Mononuclear cell (primary cell): ENCODE results near the gene RXYLT1. TPM values are rescaled to one million over a fixed set of nuclear protein-coding genes. Genes with fewer than 3 reads are reported as not detected.
"Not testable (repeated sequence)": the region's sequence is repeated elsewhere in the genome, so short reads cannot be mapped to it uniquely, and the experiment has no call there.

Experiments
- H3K27me3 ChIP-seq: 2 replicates; pipeline ENCODE4 v1.6.0; 2011; ENCODE audit warnings: low read length, control low read depth; ENCODE audit not compliant: insufficient read depth
- H3K4me1 ChIP-seq: 2 replicates; pipeline ENCODE4 v1.5.1; 2011; ENCODE audit warnings: mild to moderate bottlenecking, low read length, control low read depth; ENCODE audit not compliant: insufficient read depth
- H3K4me3 ChIP-seq: 2 replicates; pipeline ENCODE4 v1.5.1; 2011; ENCODE audit warnings: mild to moderate bottlenecking, low read length, moderate library complexity
- H3K9me3 ChIP-seq: 2 replicates; pipeline ENCODE4 v1.5.1; 2011; ENCODE audit warnings: low read depth, mild to moderate bottlenecking, control low read depth, low read length
- total RNA-seq: library from RNA; depleted of rRNA; stranded (reverse); fragments of >200 nt; gene quantifications from one replicate; pipeline ENCODE4 v1.2.3, GENCODE V29; 2012

The RXYLT1 gene
- total RNA-seq, result 6.2 TPM

DNA sequence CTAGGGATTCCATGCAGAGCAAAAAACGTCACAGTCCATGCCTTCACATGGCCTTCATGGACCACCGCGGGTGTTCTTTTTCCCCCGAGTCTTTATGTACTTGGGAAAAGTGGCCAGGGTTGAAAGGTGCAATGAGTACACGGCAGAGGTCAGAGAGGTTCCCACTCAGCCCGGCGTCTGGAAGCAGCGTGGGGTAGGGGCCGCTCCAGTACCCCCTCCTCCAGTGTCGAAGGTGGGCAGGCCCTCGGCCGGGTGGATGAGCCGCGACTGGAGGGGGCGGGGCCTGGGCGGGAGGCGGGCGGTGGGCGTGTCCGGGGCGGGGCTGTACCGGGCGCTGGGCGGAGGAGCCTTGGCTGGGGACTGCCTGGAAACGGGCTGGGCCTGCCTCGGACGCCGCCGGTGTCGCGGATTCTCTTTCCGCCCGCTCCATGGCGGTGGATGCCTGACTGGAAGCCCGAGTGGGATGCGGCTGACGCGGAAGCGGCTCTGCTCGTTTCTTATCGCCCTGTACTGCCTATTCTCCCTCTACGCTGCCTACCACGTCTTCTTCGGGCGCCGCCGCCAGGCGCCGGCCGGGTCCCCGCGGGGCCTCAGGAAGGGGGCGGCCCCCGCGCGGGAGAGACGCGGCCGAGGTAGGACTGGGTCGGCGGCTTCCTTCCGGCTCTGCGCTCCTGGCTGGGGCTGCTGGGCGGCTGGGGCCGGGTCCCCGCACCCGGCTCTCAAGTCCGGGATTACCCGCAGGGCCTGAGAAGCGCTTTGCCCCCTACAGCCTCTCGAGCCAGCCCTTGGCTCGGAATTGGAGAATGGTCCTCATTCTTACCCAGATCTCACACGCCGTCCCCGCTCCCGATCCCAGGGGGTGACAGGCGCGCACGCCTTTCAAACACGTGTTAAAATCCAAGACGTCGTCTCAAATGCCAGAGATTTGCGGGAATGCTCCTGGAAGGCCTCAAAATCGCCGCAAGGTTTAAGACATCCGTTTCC lies at the start of gene RXYLT1:
Gene RXYLT1 (plus strand): TSS at position 412 of the 984 bp plus-strand sequence. CDS start 52 bp downstream, at position 464.
- H3K9me3 ChIP-seq, result no peaks in the 10 kb centered on the region
- H3K4me1 ChIP-seq, result peaks cover 10% of the 10 kb centered on the region
- peak within 1 kb of the TSS; percentile 83 for H3K4me3 ChIP-seq
- H3K27me3 ChIP-seq, result no peaks in the 10 kb centered on the region

GRCh38 chr12:63732779-63733178 lies 46.9 kb upstream of the RXYLT1 start:
- H3K9me3 ChIP-seq, H3K27me3 ChIP-seq, H3K4me1 ChIP-seq, H3K4me3 ChIP-seq: not testable (repeated sequence)

DNA sequence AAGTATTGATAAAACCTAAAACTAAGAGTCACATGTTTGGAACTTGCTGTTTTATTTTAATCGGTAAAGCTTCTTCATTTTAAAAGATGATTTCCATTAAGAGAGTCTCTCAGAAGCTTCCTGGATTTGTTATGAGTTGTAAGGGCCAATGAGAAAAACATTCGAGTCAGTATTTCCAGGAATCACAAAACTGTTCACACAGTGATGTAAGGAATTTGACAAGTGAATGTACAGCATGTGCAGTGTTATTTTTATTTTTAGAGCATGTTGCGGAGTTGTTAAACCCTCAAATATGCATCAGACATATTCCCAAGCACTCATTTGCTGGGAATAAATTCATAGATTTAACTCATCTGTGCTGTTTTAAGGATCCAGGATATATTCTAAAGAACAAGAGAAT lies 46.1 kb upstream of the RXYLT1 start:
- not testable (repeated sequence) for H3K4me3 ChIP-seq, H3K9me3 ChIP-seq, H3K4me1 ChIP-seq, H3K27me3 ChIP-seq

DNA sequence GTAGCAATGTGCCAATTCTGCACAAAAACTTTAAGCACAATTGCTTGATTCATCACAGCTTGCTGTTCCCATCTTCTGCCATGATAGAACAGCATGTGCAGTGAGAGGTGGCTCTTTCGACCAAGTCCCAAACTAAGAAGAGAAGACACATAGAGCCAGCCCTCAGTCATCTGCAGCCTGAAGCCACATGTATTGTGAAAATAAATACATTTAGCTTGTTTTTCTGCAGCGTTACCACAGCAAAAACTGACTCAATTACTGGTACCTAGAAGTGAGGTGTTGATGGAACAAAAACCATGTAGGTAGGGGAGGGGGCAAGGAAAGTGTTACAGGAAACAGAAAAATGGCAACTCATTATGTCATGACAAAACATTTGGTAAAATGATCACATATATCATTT lies 39.2 kb upstream of the RXYLT1 start:
- not testable (repeated sequence) for H3K4me3 ChIP-seq, H3K4me1 ChIP-seq, H3K9me3 ChIP-seq, H3K27me3 ChIP-seq

DNA sequence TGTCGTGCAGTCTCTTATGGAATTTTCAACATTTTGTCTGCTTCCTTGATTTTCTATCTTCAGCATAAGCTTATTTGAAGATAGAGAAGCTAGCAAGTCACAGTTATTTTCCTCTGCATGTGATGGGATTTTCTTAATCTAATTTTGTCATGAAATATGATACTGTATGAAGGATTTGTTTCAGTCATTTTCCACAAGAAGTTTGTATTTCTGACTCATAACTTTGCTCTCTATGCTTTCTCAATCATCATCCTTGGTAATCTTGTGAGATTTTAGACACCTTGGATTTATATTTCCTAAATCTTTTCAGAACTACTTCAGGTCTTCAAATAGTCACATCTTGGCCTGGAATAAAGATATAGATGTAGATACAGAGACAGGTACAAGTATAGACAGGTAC lies 38.3 kb upstream of the RXYLT1 start:
- not testable (repeated sequence) for H3K4me3 ChIP-seq, H3K4me1 ChIP-seq, H3K27me3 ChIP-seq, H3K9me3 ChIP-seq

DNA sequence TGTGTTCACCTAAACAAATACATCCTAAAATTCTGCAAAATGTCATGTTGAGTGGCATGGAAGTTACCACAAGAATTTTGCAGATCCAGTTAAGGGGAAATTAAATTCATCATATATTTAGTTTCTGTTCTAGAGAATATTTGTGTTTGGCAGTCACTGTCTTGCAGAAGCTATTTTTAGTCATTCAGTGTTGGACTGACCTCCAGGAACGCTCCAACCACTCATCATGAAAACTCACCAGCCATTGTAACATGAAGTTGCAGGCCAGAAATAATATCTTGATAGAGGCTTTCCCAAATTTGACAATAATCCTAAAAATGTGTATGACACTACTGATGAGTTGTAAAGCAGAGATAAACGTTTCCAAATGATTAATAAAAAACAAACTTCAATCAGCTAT lies 35.6 kb upstream of the RXYLT1 start:
- H3K9me3 ChIP-seq, H3K27me3 ChIP-seq, H3K4me3 ChIP-seq, H3K4me1 ChIP-seq: not testable (repeated sequence)

DNA sequence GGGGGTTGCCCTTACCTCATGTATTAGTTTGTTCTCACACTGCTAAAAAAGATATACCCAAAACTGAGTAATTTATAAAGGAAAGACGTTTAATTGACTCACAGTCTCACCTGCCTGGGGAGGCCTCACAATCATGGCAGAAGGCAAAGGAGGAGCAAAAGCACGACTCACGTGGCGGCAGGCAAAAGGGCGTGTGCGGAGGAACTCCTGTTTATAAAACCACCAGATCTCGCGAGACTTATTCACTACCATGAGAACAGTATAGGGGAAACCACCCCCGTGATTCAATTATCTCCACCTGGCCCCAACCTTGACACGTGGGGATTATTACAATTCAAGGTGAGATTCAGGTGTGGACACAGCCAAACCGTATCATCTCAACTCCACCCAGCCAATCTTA lies 33.2 kb upstream of the RXYLT1 start:
- not testable (repeated sequence) for H3K27me3 ChIP-seq, H3K9me3 ChIP-seq, H3K4me1 ChIP-seq, H3K4me3 ChIP-seq

DNA sequence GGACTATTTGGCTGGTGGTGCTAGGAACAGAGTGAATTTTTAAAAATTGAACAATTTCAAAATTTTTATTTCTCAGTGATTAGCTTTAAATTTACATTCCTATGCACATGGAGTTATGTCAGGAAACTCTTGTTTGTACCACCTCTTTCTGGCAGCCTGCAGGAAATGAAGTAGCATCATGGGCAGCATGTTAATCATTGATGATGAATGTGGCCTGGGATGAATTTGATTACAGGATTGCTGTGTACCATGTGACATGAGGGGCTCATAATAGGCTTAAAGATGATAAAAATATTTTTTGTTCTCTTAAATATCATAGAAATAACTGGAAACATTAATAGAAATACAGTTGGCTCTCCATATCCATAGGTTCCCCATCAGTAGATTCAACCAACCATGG lies 32.6 kb upstream of the RXYLT1 start:
- H3K27me3 ChIP-seq, H3K9me3 ChIP-seq, H3K4me3 ChIP-seq, H3K4me1 ChIP-seq: not testable (repeated sequence)

DNA sequence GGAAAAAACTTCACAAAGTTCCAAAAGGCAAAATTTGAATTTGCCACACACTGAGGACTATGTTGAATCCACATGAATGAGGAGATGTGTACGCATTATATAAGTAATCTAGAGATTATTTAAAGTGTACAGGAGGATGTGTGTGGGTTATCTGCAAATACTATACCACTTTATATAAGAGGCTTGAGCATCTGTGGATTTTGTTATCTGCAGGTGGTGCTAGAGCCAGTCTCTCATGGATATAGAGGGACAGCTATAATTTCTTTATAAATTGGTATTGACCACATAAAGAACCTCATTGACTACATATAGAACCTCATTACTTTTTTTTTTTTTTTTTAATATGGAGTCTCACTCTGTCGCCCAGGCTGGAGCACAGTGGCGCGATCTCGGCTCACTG lies 32.2 kb upstream of the RXYLT1 start:
- no peaks in the 10 kb centered on the region for H3K9me3 ChIP-seq
- H3K4me3 ChIP-seq, result no peak overlapping the region
- no peaks in the 10 kb centered on the region for H3K4me1 ChIP-seq
- no peaks in the 10 kb centered on the region for H3K27me3 ChIP-seq

DNA sequence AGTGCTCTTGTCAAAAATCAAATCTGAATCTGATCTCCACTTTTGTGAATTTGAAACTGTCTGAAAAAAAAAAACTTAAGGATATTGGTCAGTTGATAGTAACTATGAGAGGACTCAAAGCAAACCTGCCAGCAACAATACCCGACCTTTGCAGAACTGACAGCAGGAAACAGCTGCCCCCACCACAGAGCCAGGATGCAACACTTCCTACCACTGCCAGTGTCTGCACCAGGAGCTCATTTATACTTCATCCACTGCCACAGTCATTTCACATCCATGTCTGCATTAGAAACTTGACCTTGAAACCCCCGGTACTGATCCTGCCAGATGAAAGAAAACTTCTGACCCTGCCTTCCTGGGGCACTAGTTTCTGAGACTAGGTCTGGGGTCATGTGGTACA lies 27.4 kb upstream of the RXYLT1 start:
- Histone ChIP-seq H3K27me3 (no peaks in the 10 kb centered on the region), H3K4me1 (no peaks in the 10 kb centered on the region), H3K4me3 (no peak overlapping the region), H3K9me3 (no peaks in the 10 kb centered on the region)

GRCh38 chr12:63752841-63753240 lies 26.9 kb upstream of the RXYLT1 start:
- Histone ChIP-seq H3K4me3 (no peak overlapping the region), H3K4me1 (no peaks in the 10 kb centered on the region), H3K9me3 (no peaks in the 10 kb centered on the region), H3K27me3 (no peaks in the 10 kb centered on the region)

- Histone ChIP-seq H3K4me3 (no peak overlapping the region), H3K4me1 (no peaks in the 10 kb centered on the region)
Measured at GRCh38 chr12:63753743-63754142, 26.0 kb upstream of the RXYLT1 start.

DNA sequence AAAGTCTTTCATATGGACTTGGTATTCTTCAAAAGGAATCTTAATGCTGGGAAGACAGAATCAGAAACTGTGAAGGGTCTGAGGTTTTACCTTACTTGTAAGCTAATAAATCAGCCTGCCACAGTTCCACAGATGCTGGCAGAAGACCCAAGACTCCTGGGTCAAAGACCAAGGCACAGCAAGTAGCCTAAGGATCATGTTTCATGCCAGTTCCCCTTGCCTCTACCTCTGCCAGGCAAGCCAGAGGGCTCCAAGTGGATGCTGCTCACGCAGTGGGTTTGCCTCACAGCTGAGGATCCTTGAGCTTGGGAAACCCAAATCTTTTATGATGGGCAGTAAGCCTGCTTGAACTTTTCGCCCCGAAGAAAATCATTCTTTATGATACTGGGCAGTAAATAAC lies 15.2 kb upstream of the RXYLT1 start:
- Histone ChIP-seq H3K4me3 (no peak overlapping the region), H3K9me3 (peaks cover 2% of the 10 kb centered on the region), H3K4me1 (no peaks in the 10 kb centered on the region), H3K27me3 (peaks cover 3% of the 10 kb centered on the region)

More at GRCh38 chr12:63753743-63754142, 26.0 kb upstream of the RXYLT1 start:
- Histone ChIP-seq H3K27me3 (no peaks in the 10 kb centered on the region), H3K9me3 (no peaks in the 10 kb centered on the region)

DNA sequence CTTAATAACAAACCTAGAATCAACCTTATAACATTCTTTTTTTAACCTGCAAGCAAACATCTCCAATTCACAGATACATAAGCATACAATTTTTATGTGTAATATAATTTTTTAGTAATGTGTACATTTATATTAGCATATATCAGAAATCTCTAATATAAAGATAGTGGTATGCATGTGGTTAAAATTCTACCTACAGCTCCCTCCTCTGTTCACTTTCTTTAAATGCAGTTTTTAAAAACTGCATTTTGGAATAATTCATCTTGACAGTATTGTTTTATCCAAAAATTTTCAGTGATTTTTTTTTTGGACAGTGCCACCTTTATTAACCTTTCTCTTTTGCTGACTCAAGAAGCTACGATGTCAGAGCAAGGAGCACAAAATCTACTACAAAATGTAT lies 13.2 kb upstream of the RXYLT1 start:
- peaks cover 12% of the 10 kb centered on the region for H3K9me3 ChIP-seq
- H3K27me3 ChIP-seq, result peaks cover 3% of the 10 kb centered on the region
- H3K4me3 ChIP-seq, result no peak overlapping the region
- no peaks in the 10 kb centered on the region for H3K4me1 ChIP-seq

DNA sequence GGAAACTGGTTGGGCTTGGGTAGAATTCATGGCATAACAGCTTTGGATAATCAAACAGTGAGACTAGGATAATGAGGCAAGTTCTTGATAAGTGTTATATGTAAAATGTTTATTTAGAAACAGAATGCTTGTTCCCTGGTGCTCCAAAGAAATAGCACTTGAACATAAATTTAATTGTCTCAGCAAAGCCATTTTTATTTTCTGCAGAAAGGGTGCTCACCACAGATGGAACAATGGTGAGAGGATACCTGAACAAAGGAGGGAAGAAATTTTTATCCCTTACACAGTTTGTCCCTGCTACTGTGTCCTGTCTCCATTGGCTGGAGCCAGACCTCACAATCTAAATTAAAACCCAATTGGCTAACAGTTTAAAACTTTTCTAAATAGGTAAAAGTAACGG lies 9.3 kb upstream of the RXYLT1 start:
- Histone ChIP-seq H3K4me1 (no peaks in the 10 kb centered on the region), H3K9me3 (peaks cover 12% of the 10 kb centered on the region), H3K4me3 (no peak overlapping the region), H3K27me3 (no peaks in the 10 kb centered on the region)

- H3K9me3 ChIP-seq, result no peaks in the 10 kb centered on the region
- H3K27me3 ChIP-seq, result no peaks in the 10 kb centered on the region
- H3K4me1 ChIP-seq, result peaks cover 10% of the 10 kb centered on the region
- H3K4me3 ChIP-seq, result no peak overlapping the region
Measured at GRCh38 chr12:63777340-63777739, 2.4 kb upstream of the RXYLT1 start.
